NCI-H2029 treated with DMSO at 0.1 percent for 48 hours (cell line): ENCODE measurements around the gene PIP5KL1.

Source experiments
- DNase-seq: peaks from one replicate; lab custom pipeline; 2025; lab: John Stamatoyannopoulos, UW

PIP5KL1 gene

DNA sequence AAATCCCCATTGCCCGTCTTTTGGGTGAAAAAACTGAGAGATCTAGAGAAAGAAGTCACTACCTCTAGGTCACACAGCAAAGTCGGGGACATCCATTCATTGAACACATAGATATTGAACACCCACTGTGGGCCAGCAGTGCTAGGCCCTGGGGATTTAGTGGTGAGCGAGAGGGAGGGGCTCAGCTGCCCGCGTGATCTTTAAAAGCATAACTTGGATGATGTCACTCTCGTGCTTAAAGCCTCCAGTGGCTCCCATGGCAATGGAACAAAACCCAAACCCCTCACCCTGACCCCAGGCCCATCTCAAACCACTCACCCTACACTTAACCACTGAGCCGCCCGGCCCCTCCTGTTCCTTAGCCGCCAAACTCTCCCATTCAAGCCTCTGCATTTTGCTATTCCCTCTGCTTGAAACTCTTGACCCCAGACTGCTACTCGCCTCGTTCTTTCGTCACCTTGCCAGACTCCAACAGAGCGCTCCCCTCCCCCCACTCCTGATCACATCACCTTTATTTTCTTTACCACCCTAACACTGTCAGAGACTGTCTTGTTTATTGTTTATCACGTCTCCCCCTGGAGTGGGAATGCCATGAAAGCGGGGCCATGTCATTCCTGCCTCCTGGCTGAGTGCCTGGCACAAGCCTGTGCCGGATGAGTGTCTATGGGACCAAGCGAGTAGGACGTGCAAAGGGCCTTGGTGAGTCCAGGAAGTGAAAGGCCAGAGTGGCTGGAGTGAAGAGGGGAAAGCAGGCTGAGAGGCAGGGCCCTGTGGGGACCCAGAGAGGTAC, 710 bp upstream of the PIP5KL1 start:
- peak; percentile 87 for DNase-seq

DNA sequence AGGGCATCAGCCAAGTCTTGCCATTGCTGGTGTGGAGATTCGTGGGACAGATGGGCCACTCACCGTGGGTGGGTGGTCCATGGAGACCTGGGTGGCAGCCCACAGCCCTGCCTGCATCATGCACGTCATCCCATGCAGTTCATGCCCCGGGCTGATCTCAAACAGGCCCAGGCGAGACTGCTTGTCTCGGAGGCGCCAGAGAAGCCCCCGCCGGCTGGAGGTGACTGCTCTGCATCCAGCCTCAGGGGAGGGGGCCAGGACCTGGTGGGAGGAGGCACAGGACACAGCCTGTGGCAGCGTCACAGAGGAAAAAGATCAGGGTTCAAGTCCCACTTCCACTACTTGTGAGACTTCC, 975 bp downstream of the PIP5KL1 start:
- no peak for DNase-seq

DNA sequence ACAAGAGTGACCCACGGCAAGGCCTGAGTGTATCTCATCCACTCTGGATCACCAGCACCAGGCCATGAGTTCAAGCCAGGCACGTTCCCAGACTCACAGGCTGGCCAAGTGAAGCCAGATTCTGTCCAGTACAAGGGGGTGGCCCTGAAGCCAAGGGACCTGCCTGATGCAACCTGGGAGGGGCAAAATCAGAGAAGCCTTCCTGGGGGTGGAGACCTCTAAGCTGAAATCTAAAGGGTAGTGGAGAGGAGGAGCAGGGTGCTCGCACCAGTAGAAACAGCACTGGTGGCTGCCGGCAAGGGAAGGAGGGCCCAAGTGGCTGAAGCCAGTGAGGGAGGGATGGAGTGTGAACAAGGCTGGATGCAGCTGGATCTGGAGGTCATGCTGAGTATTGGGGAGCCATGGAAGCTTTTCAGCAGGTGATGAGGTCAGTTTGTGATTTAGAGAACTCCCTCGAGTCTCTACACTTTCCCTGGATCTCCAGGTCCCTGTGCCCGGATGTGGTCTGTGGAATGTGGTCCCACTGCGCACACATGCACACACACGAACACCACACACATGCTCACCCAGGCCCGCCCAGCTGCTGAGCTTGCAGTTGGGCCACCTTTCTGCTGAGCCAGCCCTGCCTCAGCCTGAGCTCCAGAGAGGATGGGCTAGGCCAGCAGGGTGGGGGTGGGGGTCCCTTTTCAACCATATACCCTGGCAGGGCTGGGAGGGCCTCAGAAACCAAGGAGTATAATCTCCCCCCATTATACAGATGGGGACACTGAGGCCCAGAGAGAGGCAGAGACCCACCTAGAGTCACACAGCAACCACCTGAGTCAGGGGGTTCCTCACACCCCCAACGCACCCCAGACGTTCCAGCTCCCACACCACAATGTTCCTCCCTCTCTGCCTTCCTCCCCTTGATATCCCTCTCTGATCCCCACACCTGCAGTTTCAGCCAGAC, 1.6 kb downstream of the PIP5KL1 start:
- no peak for DNase-seq

DNA sequence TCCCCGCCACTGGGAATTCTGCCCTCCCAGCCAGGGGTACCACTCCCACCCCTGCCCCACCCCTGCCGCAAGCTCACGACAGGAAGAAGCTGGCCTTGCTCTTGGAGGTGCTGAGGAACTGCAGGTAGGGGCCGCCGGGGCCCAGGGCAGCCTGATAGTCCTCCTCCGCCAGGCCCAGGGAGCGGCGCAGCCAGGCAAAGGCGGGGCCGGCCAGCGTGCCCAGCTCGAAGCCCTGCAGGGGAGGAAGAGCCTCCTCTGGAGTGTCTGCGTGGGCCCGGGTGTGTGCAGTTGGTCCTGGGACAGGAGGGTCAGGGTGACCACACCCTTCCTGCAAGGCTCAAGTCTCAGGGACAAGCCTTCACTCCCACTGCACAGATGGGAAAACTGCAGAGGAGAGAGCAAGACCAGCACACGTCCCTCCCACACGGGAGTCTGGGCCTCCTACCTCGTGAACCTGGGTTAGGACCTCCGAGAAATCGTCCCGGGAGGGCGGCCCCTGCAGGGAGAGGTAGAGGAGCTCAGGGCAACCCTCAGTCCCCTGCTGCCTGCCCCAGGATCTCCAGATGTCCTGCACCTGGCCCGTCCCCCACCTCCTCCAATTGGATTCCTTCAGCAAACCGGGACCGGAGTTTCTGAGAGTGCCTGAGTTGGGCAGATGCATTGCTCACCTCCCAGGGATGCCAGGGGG, 2.4 kb downstream of the PIP5KL1 start:
- DNase-seq = no peak

DNA sequence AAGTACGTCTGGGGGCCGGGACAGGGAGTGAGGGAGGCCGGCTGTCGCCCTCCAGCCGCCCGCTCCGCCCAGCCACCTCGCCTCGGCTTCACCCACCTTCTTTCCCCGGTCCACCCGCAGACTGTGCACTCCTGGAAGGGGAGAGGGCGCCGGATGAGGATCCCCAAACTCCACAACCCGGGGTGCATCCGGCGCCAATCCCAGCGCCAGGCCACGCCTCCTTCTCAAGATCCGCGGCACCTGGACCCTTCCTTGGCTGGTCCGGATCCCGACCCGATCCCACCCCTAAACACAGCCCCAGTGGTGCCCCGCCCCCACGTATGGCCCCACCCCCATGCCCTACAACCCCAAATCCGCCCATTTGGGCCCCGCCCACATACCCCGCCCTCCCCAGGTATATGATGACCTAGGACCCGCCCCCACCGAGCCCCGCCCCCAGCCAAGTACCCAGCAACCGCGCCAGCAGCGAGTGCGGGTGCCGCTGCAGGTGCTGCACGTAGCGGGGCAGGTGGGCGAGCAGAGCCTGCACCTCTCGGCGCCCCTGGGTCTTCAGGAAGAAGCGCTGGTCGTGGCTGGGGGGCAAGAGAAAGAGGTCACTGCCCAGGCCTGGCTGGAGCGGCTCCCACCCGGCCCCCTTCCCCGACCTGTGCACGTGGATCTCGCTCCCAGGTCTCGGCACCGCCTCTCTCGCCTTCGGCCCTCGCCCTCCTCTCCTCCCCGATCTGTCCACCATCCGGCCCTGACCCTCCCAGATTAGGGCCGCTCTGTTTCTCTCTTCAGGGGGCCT, 3.2 kb downstream of the PIP5KL1 start:
- DNase-seq = no peak

DNA sequence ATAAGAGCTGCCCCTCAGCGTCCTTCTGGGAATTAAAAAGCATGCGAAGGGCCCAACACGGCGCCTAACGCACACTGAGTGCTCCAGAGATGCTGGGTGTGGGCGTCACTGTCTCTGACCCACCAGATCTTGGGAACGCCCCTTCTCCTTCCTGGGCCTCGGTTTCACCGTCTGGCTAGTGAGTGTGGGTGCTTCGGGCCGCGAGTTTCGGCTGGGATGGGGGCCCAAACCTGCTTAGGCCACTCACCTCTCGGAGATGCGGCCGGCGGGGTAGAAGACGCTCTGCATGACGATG, 3.7 kb downstream of the PIP5KL1 start:
- DNase-seq = no peak

DNA sequence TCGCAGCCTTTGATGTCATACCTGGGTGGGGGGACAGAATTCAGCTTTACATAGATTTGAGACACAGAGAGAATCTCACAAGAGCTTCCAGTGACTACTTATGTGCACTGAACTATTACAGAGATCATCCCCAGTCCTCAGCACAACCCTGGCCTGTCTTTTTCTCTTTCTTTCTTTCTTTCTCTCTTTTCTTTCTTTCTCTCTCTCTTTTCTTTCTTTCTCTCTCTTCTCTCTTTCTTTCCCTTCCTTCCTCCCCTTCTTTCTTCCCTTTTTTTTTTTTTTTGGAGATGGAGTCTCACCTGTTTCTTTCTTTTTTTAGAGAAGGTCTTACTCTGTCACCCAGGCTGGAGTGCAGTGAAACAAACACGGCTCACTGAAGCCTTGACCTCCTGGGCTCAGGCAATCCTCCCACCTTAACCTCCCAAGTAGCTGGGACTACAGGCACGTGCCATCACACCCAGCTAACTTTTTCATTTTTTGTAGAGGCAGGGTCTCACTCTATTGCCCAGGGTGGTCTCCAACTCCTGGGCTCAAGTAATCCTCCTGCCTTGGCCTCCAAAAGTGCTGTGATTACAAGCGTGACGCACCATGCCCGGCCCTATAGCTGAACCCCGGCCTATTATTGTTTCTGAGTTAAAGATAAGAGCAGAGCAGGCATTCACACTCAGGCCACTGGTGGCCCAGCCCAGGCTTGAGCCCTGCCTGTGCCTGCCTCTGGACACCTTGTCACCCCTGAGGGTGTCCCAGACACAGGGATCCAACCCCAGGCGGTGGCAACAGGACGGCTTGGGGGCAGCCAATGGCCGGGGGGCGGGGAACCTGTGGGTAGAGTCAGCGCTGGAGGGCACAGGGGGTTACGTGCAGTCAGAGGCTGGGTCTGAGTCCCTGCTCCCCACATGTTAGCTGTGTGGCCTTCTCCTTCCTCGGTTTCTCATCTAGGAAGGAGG, 4.3 kb downstream of the PIP5KL1 start:
- DNase-seq = no peak

DNA sequence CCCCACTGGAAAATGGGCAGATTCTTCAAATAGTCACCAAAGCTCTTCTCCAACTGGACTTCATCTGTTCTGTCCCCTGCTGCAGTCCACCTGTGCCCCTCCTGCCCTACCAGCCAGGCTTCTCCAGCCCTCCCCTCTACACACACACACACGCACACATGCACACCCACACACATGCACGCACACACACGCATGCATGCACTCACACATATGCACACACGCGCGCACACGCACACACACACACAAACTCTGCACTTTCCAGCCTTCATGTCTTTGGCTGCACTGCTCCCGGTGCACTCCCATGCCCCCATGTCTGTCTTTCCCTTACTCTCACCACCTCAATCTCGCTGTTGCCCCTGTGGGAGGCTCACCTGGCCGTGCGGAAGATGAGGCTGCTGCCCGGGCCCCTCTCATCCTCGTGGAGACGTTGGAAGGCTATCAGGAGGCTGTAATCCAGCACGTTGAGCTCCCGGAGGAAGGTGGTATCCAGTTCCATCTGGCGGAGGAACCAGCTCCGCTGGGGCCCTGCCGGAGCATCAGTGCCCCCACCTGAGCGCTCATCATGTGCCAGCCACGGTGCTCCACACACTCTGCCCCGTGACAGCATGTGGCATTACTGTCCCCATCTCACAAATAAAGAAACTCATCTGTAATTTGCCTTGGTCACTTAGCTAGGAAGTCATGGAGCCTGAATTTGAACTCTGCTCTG, 5.7 kb downstream of the PIP5KL1 start:
- DNase-seq = no peak

DNA sequence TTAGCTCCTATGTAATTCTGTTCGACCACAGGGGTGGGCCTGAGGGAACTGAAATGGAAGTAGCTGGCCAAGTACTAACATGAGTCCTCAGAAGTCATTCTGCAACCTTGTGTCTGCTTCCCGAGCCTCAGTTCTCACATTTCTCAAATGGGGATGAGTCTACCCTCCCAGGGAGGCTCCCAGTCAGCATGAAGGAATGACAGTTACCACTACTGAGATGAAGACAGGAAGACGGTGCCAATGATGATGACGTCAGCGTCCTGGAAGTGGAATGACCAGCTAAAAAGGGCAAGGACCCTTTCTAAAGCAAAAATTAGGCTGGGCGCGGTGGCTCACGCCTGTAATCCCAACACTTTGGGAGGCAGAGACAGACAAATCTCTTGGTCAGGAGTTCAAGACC, 6.8 kb downstream of the PIP5KL1 start:
- DNase-seq = no peak

DNA sequence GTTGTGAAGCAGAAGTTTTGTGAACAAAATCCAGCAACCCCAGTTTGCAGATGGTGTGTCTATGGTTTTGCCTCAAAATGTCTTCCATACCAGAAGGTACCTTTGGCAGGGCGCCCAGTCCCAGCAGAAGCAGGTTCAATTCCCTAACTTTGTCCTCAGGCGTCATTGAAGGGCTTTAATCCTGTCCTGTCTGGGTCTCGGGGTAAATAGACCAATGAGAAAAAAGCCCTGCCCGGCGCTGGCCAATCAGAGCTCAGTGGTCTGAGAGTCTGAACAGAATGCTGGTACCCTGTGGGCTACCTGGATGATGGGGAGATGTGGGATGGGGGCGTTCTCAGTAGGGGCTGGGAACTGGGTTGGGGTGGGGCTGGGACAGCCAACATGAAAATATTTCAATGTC, 7.5 kb downstream of the PIP5KL1 start:
- DNase-seq = no peak

DNA sequence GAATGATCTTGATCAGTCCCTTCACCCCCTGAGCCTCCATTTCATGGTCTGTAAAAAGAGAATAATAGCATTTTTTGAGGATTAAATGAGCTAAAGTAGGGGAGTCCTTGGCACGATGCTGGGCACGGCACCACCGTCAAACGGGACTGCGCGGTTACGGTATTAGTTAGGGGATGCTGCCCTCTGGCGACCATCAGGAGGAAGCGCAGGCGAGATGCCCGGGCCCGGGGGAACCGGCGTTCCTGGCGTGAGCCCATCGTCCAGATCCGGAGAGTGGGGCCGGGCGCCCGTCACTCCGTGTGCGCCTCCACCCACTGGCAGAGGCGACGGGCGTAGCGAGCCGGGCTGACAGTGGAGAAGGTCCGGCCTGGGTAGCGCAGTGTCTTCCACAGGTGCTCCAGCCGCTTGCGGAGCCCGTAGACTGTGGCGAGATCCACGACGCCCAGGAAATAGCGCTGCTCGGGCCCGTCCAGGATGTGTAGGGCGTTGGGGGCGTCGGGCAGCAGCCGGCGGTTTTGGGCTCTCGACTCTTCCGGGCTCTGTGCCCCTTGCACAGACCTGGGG, 8.9 kb downstream of the PIP5KL1 start:
- peak; percentile 53 for DNase-seq

DNA sequence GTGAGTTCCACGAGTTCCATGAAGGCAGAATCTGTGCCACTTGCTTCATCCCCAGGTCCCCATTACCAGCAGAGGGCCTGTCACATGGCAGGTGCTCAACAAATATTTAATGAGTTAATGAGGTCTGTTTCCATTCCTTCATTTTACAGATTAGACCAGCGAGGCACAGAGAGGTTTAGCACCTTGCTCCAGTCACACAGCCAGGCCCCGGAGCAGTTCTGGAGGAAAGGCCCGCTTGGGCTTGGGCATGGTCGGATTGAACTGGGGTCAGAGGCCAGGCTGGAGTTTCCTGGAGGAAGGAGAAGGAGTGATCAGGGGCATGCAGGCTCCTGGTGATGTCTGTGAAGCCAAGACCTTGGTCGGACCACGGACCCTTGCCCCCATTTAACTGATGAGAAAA, 9.8 kb downstream of the PIP5KL1 start:
- DNase-seq = no peak

DNA sequence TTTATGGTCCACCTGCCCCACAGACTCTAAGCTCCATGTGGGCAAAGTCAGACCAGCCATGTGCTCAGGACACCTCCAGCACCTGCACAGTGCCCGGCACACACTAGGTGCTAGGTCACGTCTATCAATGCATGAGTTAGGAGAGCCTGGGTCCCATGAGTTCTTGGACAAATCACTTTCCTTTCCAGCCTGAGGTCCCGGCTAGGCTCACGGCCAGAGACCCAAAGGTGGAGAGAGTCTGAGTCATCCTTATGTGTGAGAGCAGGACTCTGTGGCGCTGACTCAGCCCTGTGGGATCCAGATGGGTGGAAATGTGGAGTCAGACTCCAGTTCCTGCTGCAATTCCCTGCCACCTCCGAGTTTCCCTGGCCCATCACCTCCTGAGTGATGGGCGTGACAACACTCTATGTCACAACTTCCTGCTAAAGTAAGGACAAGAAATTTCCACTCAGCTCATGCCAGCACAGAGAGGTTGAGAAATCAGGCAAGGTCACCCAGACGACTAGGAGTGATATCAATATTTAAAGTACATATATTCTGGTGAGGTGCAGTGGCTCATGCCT, 11.2 kb downstream of the PIP5KL1 start:
- DNase-seq = no peak

DNA sequence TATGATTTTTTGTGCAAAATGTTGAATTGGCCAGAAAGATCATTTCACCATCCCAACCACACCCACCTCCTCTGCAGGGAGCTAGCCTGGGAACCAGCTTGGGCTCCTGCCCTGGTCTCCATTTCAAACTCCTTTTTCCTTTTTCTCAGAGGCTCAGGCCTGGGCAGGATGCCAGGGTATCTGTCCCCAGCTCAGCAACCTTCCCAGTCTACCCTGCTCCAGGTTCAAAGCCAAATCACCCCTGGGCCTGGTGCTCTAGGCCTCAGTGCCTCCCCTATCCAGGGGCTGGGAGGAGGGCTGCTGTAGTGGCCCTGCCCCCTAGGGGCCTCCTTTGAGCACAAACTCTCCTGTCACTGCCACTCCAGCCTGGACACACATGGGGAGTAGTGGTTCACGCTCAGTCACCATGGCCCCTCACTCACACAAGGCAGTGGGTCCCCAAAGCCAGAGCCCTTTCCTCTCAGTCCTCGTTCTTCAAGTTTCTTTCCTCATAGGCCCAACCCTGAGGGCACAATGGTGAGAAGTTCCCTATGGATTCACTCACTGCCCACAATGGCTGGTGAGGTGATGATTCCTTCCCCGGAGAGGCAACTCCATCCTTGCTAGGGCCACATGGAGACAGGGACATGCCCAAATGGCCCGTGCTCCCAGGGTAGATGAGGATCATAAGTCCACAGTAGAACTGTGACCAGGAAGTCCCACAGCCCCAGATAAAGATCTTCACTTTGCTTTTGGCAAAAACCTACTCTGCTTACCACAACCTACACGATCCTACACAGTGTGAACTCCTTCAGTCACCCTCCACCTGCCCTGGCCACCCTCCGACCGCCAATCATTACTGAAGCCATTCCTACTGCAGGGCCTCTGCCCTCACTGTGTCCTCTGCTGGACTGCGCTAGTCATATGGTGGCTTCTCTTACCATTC, 12.1 kb downstream of the PIP5KL1 start:
- no peak for DNase-seq

DNA sequence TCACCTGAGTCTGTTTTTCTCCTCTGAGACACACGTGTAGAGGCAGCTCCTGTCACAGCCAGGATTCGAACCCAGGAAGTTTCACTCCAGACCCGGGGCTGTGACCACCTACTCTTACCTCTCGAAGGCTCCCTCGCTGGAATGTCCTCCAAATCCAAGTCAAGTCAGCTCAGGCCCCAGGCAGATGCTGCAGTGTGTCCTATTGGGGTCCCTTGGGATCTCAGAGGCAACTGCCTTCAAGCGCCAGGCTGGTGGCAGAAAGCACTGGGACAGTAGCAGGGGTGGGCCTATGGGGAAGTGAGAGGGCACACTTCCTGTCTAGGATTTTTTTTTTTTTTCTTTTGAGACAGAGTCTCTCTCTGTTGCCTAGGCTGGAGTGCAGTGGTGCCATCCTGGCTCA, 13.0 kb downstream of the PIP5KL1 start:
- DNase-seq = no peak

DNA sequence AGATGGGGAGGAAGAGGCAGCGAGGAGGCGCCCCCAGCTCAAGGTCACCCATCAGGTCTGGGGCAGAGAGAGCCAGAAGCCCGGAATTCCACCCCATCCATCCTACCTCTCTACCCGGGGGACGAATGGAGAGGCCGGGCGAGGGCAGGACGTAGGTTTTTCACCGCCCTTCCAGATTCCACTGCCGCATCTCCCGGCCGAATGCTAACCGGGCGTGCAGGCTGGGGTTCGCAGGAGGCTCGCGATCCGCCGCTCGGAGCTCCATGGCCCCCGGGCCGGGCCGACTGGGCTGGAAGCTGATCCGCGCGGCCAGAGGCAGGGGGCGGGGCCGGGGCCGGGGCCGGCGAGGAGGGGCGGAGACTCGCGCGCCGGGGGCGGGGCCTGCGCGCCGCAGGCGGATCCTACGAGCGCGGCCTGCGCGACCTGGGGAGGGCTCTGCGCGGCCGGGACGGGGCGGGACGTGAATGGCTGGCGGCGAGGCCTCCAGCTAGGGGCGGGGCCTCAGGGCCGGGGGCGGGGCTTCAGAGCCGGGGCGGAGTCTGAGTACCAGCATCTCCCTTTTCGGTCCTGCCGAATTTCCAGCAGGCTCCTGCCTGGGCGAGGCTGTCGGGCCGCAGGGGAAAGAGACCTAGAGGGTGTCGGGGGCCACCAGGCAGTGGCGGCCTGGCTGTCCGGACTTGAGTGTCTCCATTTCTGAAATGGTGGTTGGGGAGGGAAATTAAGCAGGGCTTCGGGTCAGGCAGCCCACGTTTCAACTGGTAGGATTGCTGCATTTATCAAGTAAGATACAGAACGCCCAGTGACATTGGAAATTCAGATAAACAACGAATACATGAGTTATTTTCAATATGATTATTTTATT, 13.6 kb downstream of the PIP5KL1 start, which contains the start of gene ST6GALNAC4:
Gene ST6GALNAC4 (minus strand): TSS at position 322 of the 862 bp plus-strand sequence. CDS start 622 bp downstream, outside the sequence.
- no peak for DNase-seq
